Measurements from ENCODE around the gene GTSE1. TPM values are rescaled to one million over a fixed set of nuclear protein-coding genes. Genes with fewer than 3 reads are reported as not detected.
A peak's percentile ranks its signal among the peaks of the same experiment; 100 is the strongest.

GTSE1 gene
- total RNA-seq, 4 donors from 2014 or later: 0.13 to 0.20 (median 0.19) TPM; not detected in 1

DNA sequence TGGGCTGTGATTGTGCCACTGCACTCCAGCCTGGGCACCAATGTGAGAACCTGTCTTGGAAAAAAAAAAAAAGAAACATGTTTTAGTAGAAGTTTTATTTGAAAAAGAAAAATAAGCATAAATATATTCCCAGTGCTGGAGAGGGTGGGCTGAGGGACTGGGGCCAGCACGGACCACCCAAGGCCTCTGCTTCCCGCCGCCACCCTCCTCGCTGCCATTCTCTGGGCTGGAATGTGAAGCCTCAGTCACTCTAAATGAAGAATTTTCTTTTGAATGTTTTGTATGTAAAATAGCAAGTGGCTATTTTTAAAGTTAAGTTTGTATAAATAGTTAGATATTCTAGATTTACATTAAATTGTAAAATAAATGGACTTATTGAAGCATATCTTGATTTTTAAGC is 33.8 kb downstream of the GTSE1 start:
- Histone ChIP-seq H3K27me3 (no peaks in the 10 kb centered on the region), H3K4me3 (no peak overlapping the region), H3K27ac (no peak overlapping the region), H3K36me3 (no peaks in the 10 kb centered on the region), H3K4me1 (peaks cover 0 to 9% (median 0%) of the 10 kb centered on the region in 3 donors), H3K9me3 (no peaks in the 10 kb centered on the region)
- WGBS, 2 donors (ENCODE audit: low coverage in 1 of 2): 88 to 95% methylated on average over 4 of the region's 4 CpGs
- ATAC-seq: no peak
- TF ChIP-seq POLR2A (IDR thresholded peaks at IDR 0.05): no peak
- no peak for TF ChIP-seq POLR2AphosphoS5 (IDR thresholded peaks at IDR 0.05)
- TF ChIP-seq EP300 (IDR thresholded peaks at IDR 0.05): no peak
- TF ChIP-seq CTCF (IDR thresholded peaks at IDR 0.05): no peak

DNA sequence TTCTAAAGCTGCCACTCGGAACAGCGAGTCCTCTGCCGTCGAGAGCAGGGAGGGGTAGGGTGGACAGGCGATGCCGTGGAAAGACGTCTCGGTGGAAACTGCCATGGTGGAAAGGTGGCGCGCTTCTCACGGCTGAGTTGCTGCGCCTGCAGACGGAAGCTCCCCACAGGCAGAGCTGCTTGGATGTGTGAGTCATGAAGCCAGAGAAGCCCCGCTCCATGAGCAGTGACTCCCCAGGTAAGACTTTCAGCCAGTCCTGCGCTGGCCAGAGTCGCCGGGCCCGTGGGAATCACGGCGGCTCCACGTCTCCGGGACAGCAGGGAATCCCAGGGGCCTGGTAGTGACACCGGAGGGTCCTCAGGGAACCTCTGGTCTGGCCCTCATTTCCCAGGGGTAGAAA is 34.8 kb downstream of the GTSE1 start:
- Histone ChIP-seq H3K4me3 (no peak overlapping the region), H3K27ac (no peak overlapping the region), H3K36me3 (no peaks in the 10 kb centered on the region), H3K27me3 (no peaks in the 10 kb centered on the region), H3K4me1 (peaks cover 0 to 13% (median 2%) of the 10 kb centered on the region in 3 donors), H3K9me3 (no peaks in the 10 kb centered on the region)
- ATAC-seq: no peak
- 100% methylated on average over 1 of the region's 23 CpGs; no CpG with 5 or more reads in 1 of the 2 donors for WGBS, 2 donors (ENCODE audit: low coverage in 1 of 2)
- TF ChIP-seq POLR2A (IDR thresholded peaks at IDR 0.05) (no peak), EP300 (IDR thresholded peaks at IDR 0.05) (no peak), CTCF (IDR thresholded peaks at IDR 0.05) (no peak), POLR2AphosphoS5 (IDR thresholded peaks at IDR 0.05) (no peak)

DNA sequence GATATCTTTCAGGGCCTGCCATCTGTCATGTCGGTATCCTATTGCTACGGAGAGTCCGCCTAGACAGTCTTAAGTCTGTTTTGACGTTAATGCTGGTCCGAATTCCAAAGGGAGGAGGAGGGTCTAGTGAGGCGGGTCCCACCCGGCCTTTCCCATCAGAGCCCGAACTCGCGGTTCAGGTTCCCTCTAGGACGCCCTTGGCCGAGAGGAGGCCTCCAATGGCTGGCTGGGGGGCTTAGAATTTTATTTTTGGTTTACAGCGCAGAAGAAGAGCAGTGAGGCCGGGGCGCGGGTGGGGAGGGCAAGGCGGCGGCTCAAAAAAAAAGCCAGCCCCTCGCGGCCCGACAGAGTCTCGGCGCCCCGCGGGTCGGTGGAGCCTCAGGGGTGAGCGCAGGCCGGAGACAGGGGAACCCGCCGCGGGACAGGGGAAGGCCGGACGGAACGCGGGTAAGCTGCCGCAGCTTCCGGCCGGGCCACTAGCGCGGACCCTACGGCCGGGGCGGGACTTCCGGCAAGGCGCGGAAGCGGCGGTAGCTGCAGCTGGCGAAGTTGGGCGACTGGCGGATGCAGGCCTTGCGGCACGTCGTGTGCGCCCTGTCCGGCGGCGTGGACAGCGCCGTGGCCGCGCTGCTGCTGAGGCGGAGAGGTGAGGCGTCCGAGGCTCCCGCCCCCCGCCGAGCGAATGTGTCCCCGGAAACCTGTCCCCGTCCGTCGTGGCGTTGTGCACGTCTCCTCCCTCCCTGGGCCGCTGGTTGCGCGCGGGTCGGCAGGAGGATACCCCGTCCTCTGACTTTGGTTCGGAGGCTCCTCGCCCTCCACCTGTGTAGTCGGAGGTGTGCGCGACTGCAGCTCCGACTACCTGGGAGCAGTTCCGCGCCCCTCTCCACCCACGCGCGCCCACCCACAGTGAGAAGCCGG is 38.8 kb downstream of the GTSE1 start, which contains the start of gene TRMU:
Gene TRMU, plus strand, starts transcription at position 514 of the 918 bp plus-strand sequence. Its CDS starts 51 bp downstream, at position 565.
- H3K4me1 ChIP-seq: peaks cover 0 to 30% (median 13%) of the 10 kb centered on the region in 3 donors
- no peaks in the 10 kb centered on the region for H3K27me3 ChIP-seq
- no peaks in the 10 kb centered on the region for H3K9me3 ChIP-seq
- ATAC-seq: peak; percentile 96
- H3K36me3 ChIP-seq: peaks cover 0 to 31% of the 10 kb centered on the region in 2 donors
- WGBS, 2 donors (ENCODE audit: low coverage in 1 of 2): 4% methylated on average over 5 to 10 of the region's 93 CpGs
- peak within 1 kb of the TSS; percentile 71 to 92 (median 88) for H3K27ac ChIP-seq
- H3K4me3 ChIP-seq: peak within 1 kb of the TSS; percentile 96 to 97
- TF ChIP-seq POLR2A (IDR thresholded peaks at IDR 0.05) (peak; percentile 60 to 72), POLR2AphosphoS5 (IDR thresholded peaks at IDR 0.05) (peak; percentile 72), EP300 (IDR thresholded peaks at IDR 0.05) (no peak), CTCF (IDR thresholded peaks at IDR 0.05) (peak in 2 of 4 experiments; percentile 14 to 35)

- 6 to 15% methylated on average over 7 to 24 of the region's 42 CpGs for WGBS, 2 donors (ENCODE audit: low coverage in 1 of 2)
These were observed 39.7 kb downstream of the GTSE1 start for GRCh38 chr22:46336119-46337078.

More at GRCh38 chr22:46336119-46337078, 39.7 kb downstream of the GTSE1 start:
- H3K27ac ChIP-seq: peak overlapping the region; percentile 71 to 92 (median 88)
- no peaks in the 10 kb centered on the region for H3K9me3 ChIP-seq
- peaks cover 0 to 30% (median 13%) of the 10 kb centered on the region in 3 donors for H3K4me1 ChIP-seq
- peak overlapping the region; percentile 96 to 97 for H3K4me3 ChIP-seq
- H3K36me3 ChIP-seq: peaks cover 0 to 41% of the 10 kb centered on the region in 2 donors
- ATAC-seq: no peak
- TF ChIP-seq CTCF (IDR thresholded peaks at IDR 0.05) (no peak), POLR2AphosphoS5 (IDR thresholded peaks at IDR 0.05) (no peak), EP300 (IDR thresholded peaks at IDR 0.05) (no peak), POLR2A (IDR thresholded peaks at IDR 0.05) (no peak)
- no peaks in the 10 kb centered on the region for H3K27me3 ChIP-seq

All from gastroesophageal sphincter (tissue), 4 donors.